Stimulated activated CD8-positive, alpha-beta memory T cell treated with anti-CD3 and anti-CD28 coated beads, Interleukin-12 subunit alpha, Interleukin-12 subunit beta, amount 100 ng/mL, for 24 hours (primary cell): Measurements from ENCODE around the gene TPPP2.

ENCODE experiments used
- DNase-seq: peaks from one replicate; pipeline ENCODE4 v3.0.0-alpha.2; 2020; ENCODE audit errors: extremely low read depth

Gene TPPP2

GRCh38 chr14:21017528-21018245 lies 12.3 kb upstream of the TPPP2 start:
- DNase-seq = no peak

GRCh38 chr14:21018286-21018685 lies 11.7 kb upstream of the TPPP2 start:
- DNase-seq = no peak

GRCh38 chr14:21018781-21019180 lies 11.2 kb upstream of the TPPP2 start:
- DNase-seq = no peak

GRCh38 chr14:21019366-21019765 lies 10.7 kb upstream of the TPPP2 start:
- no peak for DNase-seq

GRCh38 chr14:21020977-21021545 lies 9.0 kb upstream of the TPPP2 start:
- DNase-seq = no peak

GRCh38 chr14:21022686-21023085 lies 7.3 kb upstream of the TPPP2 start:
- DNase-seq = no peak

- no peak for DNase-seq
Measured at GRCh38 chr14:21023174-21023573, 6.8 kb upstream of the TPPP2 start.

- no peak for DNase-seq
Measured at GRCh38 chr14:21023817-21024584, 6.0 kb upstream of the TPPP2 start.

- DNase-seq = peak; percentile 23
Measured at GRCh38 chr14:21024585-21025370, 5.2 kb upstream of the TPPP2 start, which contains the start of gene NDRG2. TSS of gene NDRG2 (minus strand) at chr14:21025061. CDS start at chr14:21023315, 1,746 bp downstream.

GRCh38 chr14:21025371-21026273 lies 4.4 kb upstream of the TPPP2 start:
- no peak for DNase-seq

GRCh38 chr14:21026274-21026987 lies 3.6 kb upstream of the TPPP2 start:
- no peak for DNase-seq

GRCh38 chr14:21026988-21027315 lies 3.1 kb upstream of the TPPP2 start:
- no peak for DNase-seq

- no peak for DNase-seq
Measured at GRCh38 chr14:21030531-21030930, 514 bp downstream of the TPPP2 start.

- no peak for DNase-seq
Measured at GRCh38 chr14:21032326-21033132, 2.5 kb downstream of the TPPP2 start.

- DNase-seq = no peak
Measured at GRCh38 chr14:21033133-21033698, 3.2 kb downstream of the TPPP2 start.

GRCh38 chr14:21034707-21035106 lies 4.7 kb downstream of the TPPP2 start, which contains the start of gene RNASE13:
TSS of gene RNASE13 (minus strand) at chr14:21034807. CDS start at chr14:21034288, 519 bp downstream.
- no peak for DNase-seq

- DNase-seq = no peak
Measured at GRCh38 chr14:21036751-21037150, 6.7 kb downstream of the TPPP2 start.

GRCh38 chr14:21037156-21037555 lies 7.1 kb downstream of the TPPP2 start:
- DNase-seq = no peak
